B cell (primary cell): ENCODE results near the gene ACTR2.

Experiments used
- EZH2 ChIP-seq: IDR thresholded peaks from 2 replicates; pipeline ENCODE4 v1.6.1; 2012; ENCODE audit warnings: borderline replicate concordance, low read depth, mild to moderate bottlenecking, moderate library complexity, low read length; ENCODE audit not compliant: insufficient read depth, poor library complexity, severe bottlenecking
- TF ChIP-seq, protein P1 (sequence below): fragments of 200-600 bp; IDR thresholded peaks from one replicate; pipeline ENCODE4 v1.8.0; 2022; ENCODE audit warnings: antibody characterized with exemption, mild to moderate bottlenecking

DNA sequence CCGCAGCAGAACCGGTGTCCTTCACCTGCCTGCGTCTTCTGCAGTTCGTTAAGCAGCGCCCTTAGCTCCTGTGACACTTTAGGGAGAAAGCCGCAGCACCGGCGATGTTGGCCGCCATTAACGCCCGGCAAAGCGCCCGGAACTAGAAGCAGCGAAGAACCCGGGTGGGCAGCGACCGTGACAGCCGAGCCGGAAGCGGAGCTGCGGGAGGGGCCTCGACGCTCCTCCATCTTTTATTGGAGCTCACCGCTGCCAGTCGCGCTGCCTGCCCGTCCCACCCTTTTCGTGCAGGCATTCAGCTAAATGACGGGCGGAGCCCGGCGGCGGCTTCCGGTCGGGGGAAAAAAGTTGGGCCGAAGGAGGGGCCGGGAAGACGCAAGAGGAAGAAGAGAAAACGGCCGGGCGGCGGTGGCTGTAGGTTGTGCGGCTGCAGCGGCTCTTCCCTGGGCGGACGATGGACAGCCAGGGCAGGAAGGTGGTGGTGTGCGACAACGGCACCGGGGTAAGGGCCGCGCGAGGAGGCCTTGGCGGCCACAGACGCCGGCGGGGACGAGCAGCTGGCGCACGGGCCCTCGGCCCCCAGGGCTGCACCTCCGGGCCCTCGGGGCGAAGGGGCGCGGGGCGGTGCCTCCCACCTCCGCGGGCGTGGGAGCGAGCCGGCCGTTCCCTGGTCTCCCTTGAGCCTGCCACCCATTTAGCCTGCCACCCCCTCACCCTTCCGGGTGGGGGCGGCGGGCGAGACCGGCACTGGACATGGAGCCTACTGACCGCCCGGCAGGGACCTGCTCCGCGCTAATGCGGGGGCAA lies at the start of gene ACTR2:
- TF ChIP-seq, protein P1, sequence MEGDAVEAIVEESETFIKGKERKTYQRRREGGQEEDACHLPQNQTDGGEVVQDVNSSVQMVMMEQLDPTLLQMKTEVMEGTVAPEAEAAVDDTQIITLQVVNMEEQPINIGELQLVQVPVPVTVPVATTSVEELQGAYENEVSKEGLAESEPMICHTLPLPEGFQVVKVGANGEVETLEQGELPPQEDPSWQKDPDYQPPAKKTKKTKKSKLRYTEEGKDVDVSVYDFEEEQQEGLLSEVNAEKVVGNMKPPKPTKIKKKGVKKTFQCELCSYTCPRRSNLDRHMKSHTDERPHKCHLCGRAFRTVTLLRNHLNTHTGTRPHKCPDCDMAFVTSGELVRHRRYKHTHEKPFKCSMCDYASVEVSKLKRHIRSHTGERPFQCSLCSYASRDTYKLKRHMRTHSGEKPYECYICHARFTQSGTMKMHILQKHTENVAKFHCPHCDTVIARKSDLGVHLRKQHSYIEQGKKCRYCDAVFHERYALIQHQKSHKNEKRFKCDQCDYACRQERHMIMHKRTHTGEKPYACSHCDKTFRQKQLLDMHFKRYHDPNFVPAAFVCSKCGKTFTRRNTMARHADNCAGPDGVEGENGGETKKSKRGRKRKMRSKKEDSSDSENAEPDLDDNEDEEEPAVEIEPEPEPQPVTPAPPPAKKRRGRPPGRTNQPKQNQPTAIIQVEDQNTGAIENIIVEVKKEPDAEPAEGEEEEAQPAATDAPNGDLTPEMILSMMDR: no peak
- no peak for TF ChIP-seq EZH2
